IMR-90 (cell line): ENCODE results near the gene TMPRSS6. TPM values are rescaled to one million over a fixed set of nuclear protein-coding genes. Genes with fewer than 3 reads are reported as not detected.

Experiments used
- ATAC-seq: fragments of 200-7000 bp; cut with Tn5 transposase; 2 replicates; pipeline ENCODE4 v1.9.1; 2020; ENCODE audit warnings: low read depth, mild to moderate bottlenecking, moderate library complexity
- BruUV-seq: library from RNA; stranded (reverse); fragments of 400-500 nt; replicated peaks from 2 replicates; lab custom pipeline; 2021; lab: Mats Ljungman, UMichigan
- CTCF ChIA-PET: fragments of 300-600 bp; formaldehyde crosslinking; extraction: SDS; loops from one replicate; lab custom pipeline; 2021; ENCODE audit warnings: antibody characterized with exemption; lab: Yijun Ruan, JAX
- POLR2A ChIA-PET: fragments of 300-600 bp; sonication (Branson Sonifier 250); formaldehyde crosslinking; loops from one replicate; lab custom pipeline; 2022; ENCODE audit warnings: antibody characterized with exemption; ENCODE audit not compliant: unreplicated experiment; lab: Charles Lee
- DNase-seq: peaks from one replicate; pipeline ENCODE4 v3.0.0; 2013
- H2AFZ ChIP-seq: replicated peaks from 2 replicates; pipeline ENCODE3; 2013; ENCODE audit warnings: low read length, mild to moderate bottlenecking; ENCODE audit not compliant: poor library complexity
- H2AK5ac ChIP-seq: 2 replicates; pipeline ENCODE4 v1.6.1; 2013; ENCODE audit warnings: low read depth, low read length, inconsistent platforms
- H2AK9ac ChIP-seq: replicated peaks from 2 replicates; pipeline ENCODE3; 2013; ENCODE audit warnings: mild to moderate bottlenecking, low read depth, low read length, moderate library complexity; ENCODE audit not compliant: poor library complexity
- H2BK120ac ChIP-seq: 2 replicates; pipeline ENCODE4 v1.6.1; 2013; ENCODE audit warnings: low read depth, low read length, inconsistent platforms
- H2BK15ac ChIP-seq: 3 replicates; pipeline ENCODE4 v1.6.1; 2013; ENCODE audit warnings: low read depth, low read length, inconsistent platforms
- H2BK20ac ChIP-seq: 2 replicates; pipeline ENCODE4 v1.6.1; 2013; ENCODE audit warnings: low read depth, mild to moderate bottlenecking, inconsistent platforms, low read length, moderate library complexity
- H2BK5ac ChIP-seq: 2 replicates; pipeline ENCODE4 v1.6.1; 2013; ENCODE audit warnings: mild to moderate bottlenecking, low read depth, low read length, inconsistent platforms; ENCODE audit not compliant: poor library complexity, severe bottlenecking
- H3K14ac ChIP-seq: replicated peaks from 2 replicates; pipeline ENCODE4 v1.6.1; 2013; ENCODE audit warnings: low read depth, low read length, inconsistent platforms
- H3K18ac ChIP-seq: 2 replicates; pipeline ENCODE4 v1.6.1; 2013; ENCODE audit warnings: low read depth, low read length, control low read depth
- H3K23ac ChIP-seq: 2 replicates; pipeline ENCODE4 v1.6.1; 2013; ENCODE audit warnings: low read depth, low read length, inconsistent platforms
- H3K27ac ChIP-seq: 2 replicates; pipeline ENCODE4 v1.5.1; 2013; ENCODE audit warnings: mild to moderate bottlenecking, control low read depth, low read length; ENCODE audit not compliant: insufficient read depth
- H3K27me3 ChIP-seq: 2 replicates; pipeline ENCODE4 v1.6.1; 2013; ENCODE audit warnings: low read length; ENCODE audit not compliant: control insufficient read depth, insufficient read depth
- H3K36me3 ChIP-seq: 2 replicates; pipeline ENCODE4 v1.6.1; 2013; ENCODE audit warnings: low read length, mixed read lengths; ENCODE audit not compliant: control insufficient read depth, insufficient read depth
- H3K4ac ChIP-seq: 2 replicates; pipeline ENCODE4 v1.6.1; 2013; ENCODE audit warnings: low read depth, low read length, inconsistent platforms
- H3K4me1 ChIP-seq: 2 replicates; pipeline ENCODE4 v1.6.1; 2013; ENCODE audit warnings: low read length, mixed read lengths; ENCODE audit not compliant: control insufficient read depth, insufficient read depth
- H3K4me2 ChIP-seq: 2 replicates; pipeline ENCODE4 v1.6.1; 2013; ENCODE audit warnings: low read depth, mild to moderate bottlenecking, control low read depth, low read length, moderate library complexity
- H3K4me3 ChIP-seq: 2 replicates; pipeline ENCODE4 v1.5.1; 2013; ENCODE audit warnings: low read depth, mild to moderate bottlenecking, control low read depth, low read length, moderate library complexity; ENCODE audit not compliant: insufficient read depth
- H3K56ac ChIP-seq: 2 replicates; pipeline ENCODE4 v1.6.1; 2013; ENCODE audit warnings: low read length, inconsistent platforms; ENCODE audit not compliant: insufficient read depth; ENCODE audit errors: extremely low read depth
- H3K79me1 ChIP-seq, 2 experiments: 2 replicates each; pipeline ENCODE4 v1.6.1; 2013; ENCODE audit warnings: low read length in 2 of 2, inconsistent platforms in 1 of 2, low read depth in 1 of 2
- H3K9ac ChIP-seq: 2 replicates; pipeline ENCODE4 v1.6.1; 2013; ENCODE audit warnings: low read depth, low read length, control low read depth
- H3K9me1 ChIP-seq: 2 replicates; pipeline ENCODE4 v1.6.1; 2013; ENCODE audit warnings: low read length, inconsistent platforms; ENCODE audit not compliant: insufficient read depth
- H3K9me3 ChIP-seq: 2 replicates; pipeline ENCODE4 v1.6.1; 2013; ENCODE audit warnings: low read length; ENCODE audit not compliant: control insufficient read depth, insufficient read depth
- H4K20me1 ChIP-seq: 2 replicates; pipeline ENCODE4 v1.6.1; 2013; ENCODE audit warnings: low read length, inconsistent platforms; ENCODE audit not compliant: insufficient read depth
- H4K5ac ChIP-seq: 2 replicates; pipeline ENCODE4 v1.6.1; 2013; ENCODE audit warnings: mild to moderate bottlenecking, low read depth, low read length, control low read depth
- H4K8ac ChIP-seq, 2 experiments: 2 replicates each; pipeline ENCODE4 v1.6.1; 2013; ENCODE audit warnings: low read depth in 2 of 2, low read length in 2 of 2, control low read depth in 1 of 2, inconsistent platforms in 1 of 2
- H4K91ac ChIP-seq: 2 replicates; pipeline ENCODE4 v1.6.1; 2013; ENCODE audit warnings: low read depth, low read length, inconsistent platforms; ENCODE audit not compliant: insufficient read depth
- BHLHE40 ChIP-seq: fragments of 150-350 bp; IDR thresholded peaks from 2 replicates; pipeline ENCODE4 v1.6.1; 2016; ENCODE audit warnings: mild to moderate bottlenecking, low read depth, low read length
- CEBPB ChIP-seq: IDR thresholded peaks from 2 replicates; pipeline ENCODE4 v1.6.1; 2012; ENCODE audit warnings: low read depth, low read length, improper control_type of control experiment
- MAZ ChIP-seq: IDR thresholded peaks from 2 replicates; pipeline ENCODE4 v1.6.1; 2012; ENCODE audit warnings: low read depth, mild to moderate bottlenecking, low read length, improper control_type of control experiment, moderate library complexity, borderline replicate concordance
- MXI1 ChIP-seq: IDR thresholded peaks from 2 replicates; pipeline ENCODE4 v1.6.1; 2012; ENCODE audit warnings: low read depth, mild to moderate bottlenecking, low read length, moderate library complexity, borderline replicate concordance
- NFE2L2 ChIP-seq: fragments of 150-350 bp; IDR thresholded peaks from 2 replicates; pipeline ENCODE4 v1.6.1; 2016; ENCODE audit warnings: low read depth, mild to moderate bottlenecking, low read length
- RAD21 ChIP-seq: IDR thresholded peaks from 2 replicates; pipeline ENCODE4 v1.6.1; 2012; ENCODE audit warnings: low read length, improper control_type of control experiment
- RCOR1 ChIP-seq: IDR thresholded peaks from 2 replicates; pipeline ENCODE4 v1.6.1; 2012; ENCODE audit warnings: mild to moderate bottlenecking, low read length, improper control_type of control experiment; ENCODE audit not compliant: insufficient replicate concordance
- USF2 ChIP-seq: fragments of 150-350 bp; IDR thresholded peaks from 2 replicates; pipeline ENCODE4 v1.6.1; 2017; ENCODE audit warnings: mild to moderate bottlenecking, antibody characterized with exemption, low read length, low read depth
- WGBS, 2 experiments: methylation state at CpG; one replicate each; pipeline versions ENCODE4 v1.1.5 to v1.1.7; 2013; ENCODE audit warnings: missing lambda C conversion rate in 2 of 2; ENCODE audit not compliant: insufficient read length in 1 of 2; ENCODE audit errors: extremely low coverage in 2 of 2; 5-methylcytosine and 5-hydroxymethylcytosine counted together
- dilution Hi-C: fragments of 300-500 bp; cut with HindIII; formaldehyde crosslinking; loops from one replicate; pipeline ENCODE4 v1.14.3; 2018; ENCODE audit warnings: low sequenced_read_pairs; ENCODE audit not compliant: unreplicated experiment
- in situ Hi-C: fragments of 300-500 bp; cut with MboI; formaldehyde crosslinking; loops from 3 replicates; pipeline ENCODE4 v1.14.3; 2019; ENCODE audit warnings: low sequenced_read_pairs, inconsistent platforms, mixed read lengths
- intact Hi-C: fragments of 100-400 bp; cut with micrococcal nuclease; formaldehyde crosslinking; loops from 2 replicates; pipeline ENCODE4 v1.10.0; 2022
- polyA plus RNA-seq, 3 experiments: library from polyadenylated mRNA; depleted of rRNA; stranded (reverse); fragments of >200 nt; gene quantifications; 2 replicates each; pipeline ENCODE4 v1.2.3, GENCODE V29; 2012; ENCODE audit warnings: low replicate concordance in 1 of 3
- total RNA-seq: library from RNA; depleted of rRNA; stranded (reverse); fragments of >200 nt; gene quantifications from 2 replicates; pipeline ENCODE4 v1.2.3, GENCODE V29; 2012

Gene TMPRSS6
- total and polyA plus RNA-seq, 2 of the 4 experiments (the other 2 are of a cell fraction): not detected

DNA sequence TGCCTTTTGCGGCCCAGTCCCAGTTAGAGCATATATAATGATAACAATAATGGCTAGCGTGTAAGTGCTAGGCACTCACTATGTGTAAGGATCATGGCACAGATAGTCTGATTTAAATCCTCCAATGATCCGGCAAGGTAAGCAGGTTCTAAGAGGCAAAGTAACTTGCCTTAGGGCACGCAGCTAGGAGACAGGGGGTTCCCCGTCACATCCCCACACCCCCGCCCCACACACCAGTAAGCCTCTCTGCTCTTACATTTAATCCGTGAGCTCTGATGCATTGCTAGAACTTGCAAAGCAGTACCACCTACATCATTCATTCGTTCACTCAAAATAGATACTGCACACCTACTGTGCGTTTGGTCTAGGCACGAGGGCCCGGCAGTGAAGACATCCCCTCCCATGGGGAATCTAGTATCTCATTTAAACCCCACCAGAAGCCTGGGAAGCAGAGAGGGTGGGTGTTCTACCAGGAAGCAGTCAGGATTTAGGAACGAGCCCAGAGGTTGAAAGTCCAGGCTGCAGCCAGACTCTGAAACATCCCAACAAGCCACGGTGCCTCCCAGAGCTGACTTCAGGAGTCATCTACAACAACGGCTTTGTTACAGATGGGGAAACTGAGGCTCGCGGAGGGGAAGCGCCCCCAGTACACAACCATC, 20.6 kb downstream of the TMPRSS6 start:
- in situ Hi-C loops (no loop called here), dilution Hi-C loops (no loop called here), intact Hi-C loops (no loop called here)
- Histone ChIP-seq H3K9ac (no peak overlapping the region), H2AK9ac (no peak overlapping the region), H4K8ac (no peak overlapping the region), H3K18ac (no peak overlapping the region), H4K91ac (no peak overlapping the region), H3K9me3 (no peaks in the 10 kb centered on the region), H2BK15ac (no peak overlapping the region), H2BK20ac (no peak overlapping the region), H3K27ac (no peak overlapping the region), H3K23ac (no peak overlapping the region), H3K56ac (no peak overlapping the region), H4K20me1 (no peaks in the 10 kb centered on the region), H3K14ac (no peak overlapping the region), H3K27me3 (peaks cover 44% of the 10 kb centered on the region), H3K4me2 (no peak overlapping the region), H3K4me1 (no peaks in the 10 kb centered on the region), H4K5ac (no peak overlapping the region), H2AFZ (no peak overlapping the region), H2BK5ac (no peak overlapping the region), H2AK5ac (no peak overlapping the region), H3K4ac (no peak overlapping the region), H2BK120ac (no peak overlapping the region), H3K79me1 (no peaks in the 10 kb centered on the region), H3K36me3 (no peaks in the 10 kb centered on the region), H3K4me3 (no peak overlapping the region), H3K9me1 (no peaks in the 10 kb centered on the region)
- no TSS peak for BruUV-seq
- no peak for ATAC-seq
- ChIA-PET CTCF (no interaction called here), POLR2A (no interaction called here)
- TF ChIP-seq RCOR1 (no peak), BHLHE40 (no peak), RAD21 (no peak), MXI1 (no peak), NFE2L2 (no peak), USF2 (no peak), CEBPB (no peak), MAZ (no peak)
- DNase-seq: no peak
- 80% methylated on average over 5 of the region's 17 CpGs; no CpG with 5 or more reads in 1 of the 2 experiments for WGBS, 2 experiments
